Gastroesophageal sphincter (tissue), 3 donors: ENCODE results near the gene NME2.

Source experiments
- CTCF ChIP-seq, 4 experiments: fragments of 200-600 bp in 2 of 4; fragments of 450-650 bp in 2 of 4; sonication (generic) in 1 of 4; IDR thresholded peaks; one replicate each; pipeline ENCODE4 v1.5.1; 2017 to 2019; ENCODE audit warnings: antibody characterized with exemption in 4 of 4, mild to moderate bottlenecking in 2 of 4, moderate library complexity in 2 of 4
- POLR2A ChIP-seq, 2 donors: fragments of 450-650 bp; IDR thresholded peaks; one replicate each; pipeline ENCODE4 v1.6.1; 2017; ENCODE audit warnings: antibody characterized with exemption in 2 of 2, mild to moderate bottlenecking in 2 of 2, moderate library complexity in 1 of 2

GRCh38 chr17:51132964-51133319, 33.3 kb upstream of the NME2 start:
- TF ChIP-seq CTCF (IDR thresholded peaks at IDR 0.05), result no peak
- TF ChIP-seq POLR2A (IDR thresholded peaks at IDR 0.05), result no peak
